IMR-90 (cell line): Measurements from ENCODE around the gene CLEC16A. TPM values are rescaled to one million over a fixed set of nuclear protein-coding genes. Genes with fewer than 3 reads are reported as not detected.

Experiments used
- ATAC-seq: fragments of 200-7000 bp; cut with Tn5 transposase; 2 replicates; pipeline ENCODE4 v1.9.1; 2020; ENCODE audit warnings: low read depth, mild to moderate bottlenecking, moderate library complexity
- BruUV-seq: library from RNA; stranded (reverse); fragments of 400-500 nt; replicated peaks from 2 replicates; lab custom pipeline; 2021; lab: Mats Ljungman, UMichigan
- CTCF ChIA-PET: fragments of 300-600 bp; formaldehyde crosslinking; extraction: SDS; loops from one replicate; lab custom pipeline; 2021; ENCODE audit warnings: antibody characterized with exemption; lab: Yijun Ruan, JAX
- POLR2A ChIA-PET: fragments of 300-600 bp; sonication (Branson Sonifier 250); formaldehyde crosslinking; loops from one replicate; lab custom pipeline; 2022; ENCODE audit warnings: antibody characterized with exemption; ENCODE audit not compliant: unreplicated experiment; lab: Charles Lee
- DNase-seq: peaks from one replicate; pipeline ENCODE4 v3.0.0; 2013
- H2AFZ ChIP-seq: replicated peaks from 2 replicates; pipeline ENCODE3; 2013; ENCODE audit warnings: low read length, mild to moderate bottlenecking; ENCODE audit not compliant: poor library complexity
- H2AK5ac ChIP-seq: 2 replicates; pipeline ENCODE4 v1.6.1; 2013; ENCODE audit warnings: low read depth, low read length, inconsistent platforms
- H2AK9ac ChIP-seq: replicated peaks from 2 replicates; pipeline ENCODE3; 2013; ENCODE audit warnings: mild to moderate bottlenecking, low read depth, low read length, moderate library complexity; ENCODE audit not compliant: poor library complexity
- H2BK120ac ChIP-seq: 2 replicates; pipeline ENCODE4 v1.6.1; 2013; ENCODE audit warnings: low read depth, low read length, inconsistent platforms
- H2BK15ac ChIP-seq: 3 replicates; pipeline ENCODE4 v1.6.1; 2013; ENCODE audit warnings: low read depth, low read length, inconsistent platforms
- H2BK20ac ChIP-seq: 2 replicates; pipeline ENCODE4 v1.6.1; 2013; ENCODE audit warnings: low read depth, mild to moderate bottlenecking, inconsistent platforms, low read length, moderate library complexity
- H2BK5ac ChIP-seq: 2 replicates; pipeline ENCODE4 v1.6.1; 2013; ENCODE audit warnings: mild to moderate bottlenecking, low read depth, low read length, inconsistent platforms; ENCODE audit not compliant: poor library complexity, severe bottlenecking
- H3K14ac ChIP-seq: replicated peaks from 2 replicates; pipeline ENCODE4 v1.6.1; 2013; ENCODE audit warnings: low read depth, low read length, inconsistent platforms
- H3K18ac ChIP-seq: 2 replicates; pipeline ENCODE4 v1.6.1; 2013; ENCODE audit warnings: low read depth, low read length, control low read depth
- H3K23ac ChIP-seq: 2 replicates; pipeline ENCODE4 v1.6.1; 2013; ENCODE audit warnings: low read depth, low read length, inconsistent platforms
- H3K27ac ChIP-seq: 2 replicates; pipeline ENCODE4 v1.5.1; 2013; ENCODE audit warnings: mild to moderate bottlenecking, control low read depth, low read length; ENCODE audit not compliant: insufficient read depth
- H3K27me3 ChIP-seq: 2 replicates; pipeline ENCODE4 v1.6.1; 2013; ENCODE audit warnings: low read length; ENCODE audit not compliant: control insufficient read depth, insufficient read depth
- H3K36me3 ChIP-seq: 2 replicates; pipeline ENCODE4 v1.6.1; 2013; ENCODE audit warnings: low read length, mixed read lengths; ENCODE audit not compliant: control insufficient read depth, insufficient read depth
- H3K4ac ChIP-seq: 2 replicates; pipeline ENCODE4 v1.6.1; 2013; ENCODE audit warnings: low read depth, low read length, inconsistent platforms
- H3K4me1 ChIP-seq: 2 replicates; pipeline ENCODE4 v1.6.1; 2013; ENCODE audit warnings: low read length, mixed read lengths; ENCODE audit not compliant: control insufficient read depth, insufficient read depth
- H3K4me2 ChIP-seq: 2 replicates; pipeline ENCODE4 v1.6.1; 2013; ENCODE audit warnings: low read depth, mild to moderate bottlenecking, control low read depth, low read length, moderate library complexity
- H3K4me3 ChIP-seq: 2 replicates; pipeline ENCODE4 v1.5.1; 2013; ENCODE audit warnings: low read depth, mild to moderate bottlenecking, control low read depth, low read length, moderate library complexity; ENCODE audit not compliant: insufficient read depth
- H3K56ac ChIP-seq: 2 replicates; pipeline ENCODE4 v1.6.1; 2013; ENCODE audit warnings: low read length, inconsistent platforms; ENCODE audit not compliant: insufficient read depth; ENCODE audit errors: extremely low read depth
- H3K79me1 ChIP-seq, 2 experiments: 2 replicates each; pipeline ENCODE4 v1.6.1; 2013; ENCODE audit warnings: low read length in 2 of 2, inconsistent platforms in 1 of 2, low read depth in 1 of 2
- H3K9ac ChIP-seq: 2 replicates; pipeline ENCODE4 v1.6.1; 2013; ENCODE audit warnings: low read depth, low read length, control low read depth
- H3K9me1 ChIP-seq: 2 replicates; pipeline ENCODE4 v1.6.1; 2013; ENCODE audit warnings: low read length, inconsistent platforms; ENCODE audit not compliant: insufficient read depth
- H3K9me3 ChIP-seq: 2 replicates; pipeline ENCODE4 v1.6.1; 2013; ENCODE audit warnings: low read length; ENCODE audit not compliant: control insufficient read depth, insufficient read depth
- H4K20me1 ChIP-seq: 2 replicates; pipeline ENCODE4 v1.6.1; 2013; ENCODE audit warnings: low read length, inconsistent platforms; ENCODE audit not compliant: insufficient read depth
- H4K5ac ChIP-seq: 2 replicates; pipeline ENCODE4 v1.6.1; 2013; ENCODE audit warnings: mild to moderate bottlenecking, low read depth, low read length, control low read depth
- H4K8ac ChIP-seq, 2 experiments: 2 replicates each; pipeline ENCODE4 v1.6.1; 2013; ENCODE audit warnings: low read depth in 2 of 2, low read length in 2 of 2, control low read depth in 1 of 2, inconsistent platforms in 1 of 2
- H4K91ac ChIP-seq: 2 replicates; pipeline ENCODE4 v1.6.1; 2013; ENCODE audit warnings: low read depth, low read length, inconsistent platforms; ENCODE audit not compliant: insufficient read depth
- CEBPB ChIP-seq: IDR thresholded peaks from 2 replicates; pipeline ENCODE4 v1.6.1; 2012; ENCODE audit warnings: low read depth, low read length, improper control_type of control experiment
- CHD1 ChIP-seq: IDR thresholded peaks from 2 replicates; pipeline ENCODE4 v1.6.1; 2012; ENCODE audit warnings: low read depth, low read length, improper control_type of control experiment
- ELK1 ChIP-seq: fragments of 150-350 bp; IDR thresholded peaks from 2 replicates; pipeline ENCODE4 v1.6.1; 2016; ENCODE audit warnings: low read depth, mild to moderate bottlenecking, low read length, moderate library complexity, borderline replicate concordance
- FOS ChIP-seq: fragments of 150-350 bp; IDR thresholded peaks from 2 replicates; pipeline ENCODE4 v1.6.1; 2016; ENCODE audit warnings: low read depth, low read length
- WGBS, 2 experiments: methylation state at CpG; one replicate each; pipeline versions ENCODE4 v1.1.5 to v1.1.7; 2013; ENCODE audit warnings: missing lambda C conversion rate in 2 of 2; ENCODE audit not compliant: insufficient read length in 1 of 2; ENCODE audit errors: extremely low coverage in 2 of 2; 5-methylcytosine and 5-hydroxymethylcytosine counted together
- dilution Hi-C: fragments of 300-500 bp; cut with HindIII; formaldehyde crosslinking; loops from one replicate; pipeline ENCODE4 v1.14.3; 2018; ENCODE audit warnings: low sequenced_read_pairs; ENCODE audit not compliant: unreplicated experiment
- in situ Hi-C: fragments of 300-500 bp; cut with MboI; formaldehyde crosslinking; loops from 3 replicates; pipeline ENCODE4 v1.14.3; 2019; ENCODE audit warnings: low sequenced_read_pairs, inconsistent platforms, mixed read lengths
- intact Hi-C: fragments of 100-400 bp; cut with micrococcal nuclease; formaldehyde crosslinking; loops from 2 replicates; pipeline ENCODE4 v1.10.0; 2022
- polyA plus RNA-seq, 3 experiments: library from polyadenylated mRNA; depleted of rRNA; stranded (reverse); fragments of >200 nt; gene quantifications; 2 replicates each; pipeline ENCODE4 v1.2.3, GENCODE V29; 2012; ENCODE audit warnings: low replicate concordance in 1 of 3
- total RNA-seq: library from RNA; depleted of rRNA; stranded (reverse); fragments of >200 nt; gene quantifications from 2 replicates; pipeline ENCODE4 v1.2.3, GENCODE V29; 2012

Gene CLEC16A
- total and polyA plus RNA-seq, 2 of the 4 experiments (the other 2 are of a cell fraction), result 15.9 to 16.5 TPM

GRCh38 chr16:11032000-11032921 is 87.9 kb downstream of the CLEC16A start (continued):
- no peak for TF ChIP-seq ELK1

- peak overlapping the region; percentile 81 for H2BK120ac ChIP-seq
- no peak overlapping the region for H3K56ac ChIP-seq
- H3K23ac ChIP-seq, result peak overlapping the region; percentile 77; the same call in 1 of the 2 replicates
- no TSS peak for BruUV-seq
- H2AK5ac ChIP-seq, result peak overlapping the region; percentile 63
- TF ChIP-seq CEBPB (0 out of 2 replicates have a peak, but pooled peaks have one; percentile 9), FOS (no peak), CHD1 (no peak)
- peak overlapping the region; percentile 82 for H3K4ac ChIP-seq
- intact Hi-C loops, result loop anchor here (1.0 to 5.0 kb wide), 3 partner anchors 49 to 219 kb away; no protein-coding TSS in a partner anchor
- H3K14ac ChIP-seq, result peak overlapping the region; percentile 53; the same call in 1 of the 2 replicates
- DNase-seq (peak; percentile 80), ATAC-seq (peak; percentile 45)
- H4K20me1 ChIP-seq, result no peaks in the 10 kb centered on the region
- H2BK5ac ChIP-seq, result peak overlapping the region; percentile 28
- H3K18ac ChIP-seq, result peak overlapping the region; percentile 59
- no peak overlapping the region for H3K4me3 ChIP-seq
- peak overlapping the region; percentile 4 to 77; a peak in 3 of 4 replicates for H4K8ac ChIP-seq
- peak overlapping the region; percentile 47 for H2AK9ac ChIP-seq
- ChIA-PET POLR2A (no interaction called here), CTCF (no interaction called here)
- peak overlapping the region; percentile 29 for H2AFZ ChIP-seq
- H4K5ac ChIP-seq, result peak overlapping the region; percentile 45
- H3K27me3 ChIP-seq, result no peaks in the 10 kb centered on the region
- 17% methylated on average over 6 of the region's 7 CpGs; no CpG with 5 or more reads in 1 of the 2 experiments for WGBS, 2 experiments
- peaks cover 21% of the 10 kb centered on the region for H3K9me1 ChIP-seq
- dilution Hi-C loops, result no loop called here
- peaks cover 38% of the 10 kb centered on the region for H3K4me1 ChIP-seq
- peak overlapping the region; percentile 21 for H4K91ac ChIP-seq
- H3K9ac ChIP-seq, result no peak overlapping the region
- H2BK15ac ChIP-seq, result peak overlapping the region; percentile 31; the same call in 2 of the 3 replicates
- in situ Hi-C loops, result no loop called here
- peak overlapping the region; percentile 53; the same call in 1 of the 2 replicates for H3K27ac ChIP-seq
- H3K4me2 ChIP-seq, result no peak overlapping the region
- H3K79me1 ChIP-seq, result peaks cover 5 to 25% of the 10 kb centered on the region in 2 experiments; a peak in 1 of 4 replicates
- peaks cover 20% of the 10 kb centered on the region; the same call in 1 of the 2 replicates for H3K36me3 ChIP-seq
- no peaks in the 10 kb centered on the region; the same call in 1 of the 2 replicates for H3K9me3 ChIP-seq
- peak overlapping the region; percentile 78 for H2BK20ac ChIP-seq
Observed at GRCh38 chr16:11032922-11033291, 88.5 kb downstream of the CLEC16A start.
